Endothelial cell of umbilical vein (primary cell): ENCODE measurements around the gene MFN1. TPM values are rescaled to one million over a fixed set of nuclear protein-coding genes. Genes with fewer than 3 reads are reported as not detected.

ENCODE experiments used
- BruUV-seq: library from RNA; stranded (reverse); fragments of 400-500 nt; replicated peaks from 2 replicates; lab custom pipeline; 2021; lab: Mats Ljungman, UMichigan
- CTCF ChIA-PET: fragments of 300-600, 350-600 bp; sonication (Branson Sonifier 250); formaldehyde crosslinking; loops from one replicate; lab custom pipeline; 2021; ENCODE audit warnings: antibody characterized with exemption, inconsistent platforms; lab: Charles Lee
- POLR2A ChIA-PET: fragments of 300-600, 350-600 bp; sonication (Branson Sonifier 250); formaldehyde crosslinking; loops from one replicate; lab custom pipeline; 2021; ENCODE audit warnings: antibody characterized with exemption, inconsistent platforms; lab: Charles Lee
- DNase-seq: peaks from one replicate; pipeline ENCODE4 v3.0.0-alpha.2; 2011; ENCODE audit warnings: low read depth, low spot score
- FAIRE-seq: peaks from 2 replicates; lab custom pipeline; 2011; peaks lifted over from hg19 to GRCh38; lab: Jason Lieb, UNC
- H2AFZ ChIP-seq: 2 replicates; pipeline ENCODE4 v1.6.0; 2012; ENCODE audit warnings: low read depth, low read length, control low read depth, inconsistent platforms
- H3K27ac ChIP-seq: 2 replicates; pipeline ENCODE4 v1.5.1; 2011; ENCODE audit warnings: low read depth, mild to moderate bottlenecking, control low read depth, low read length, moderate library complexity; ENCODE audit not compliant: insufficient read depth
- H3K27me3 ChIP-seq, 2 experiments: 2 replicates each; pipeline versions ENCODE4 v1.6.0 to v1.6.1; 2011; ENCODE audit warnings: low read length in 2 of 2, mixed read lengths in 1 of 2; ENCODE audit not compliant: control insufficient read depth in 2 of 2, insufficient read depth in 2 of 2
- H3K36me3 ChIP-seq, 2 experiments: 2 replicates in 1 of 2; 3 replicates in 1 of 2; pipeline ENCODE4 v1.5.1; 2011; ENCODE audit warnings: low read length in 2 of 2, mild to moderate bottlenecking in 1 of 2, moderate library complexity in 1 of 2; ENCODE audit not compliant: control insufficient read depth in 2 of 2, insufficient read depth in 2 of 2; ENCODE audit errors: extremely low read depth in 1 of 2
- H3K4me1 ChIP-seq: 3 replicates; pipeline ENCODE4 v1.5.1; 2011; ENCODE audit warnings: mild to moderate bottlenecking, low read length; ENCODE audit not compliant: control insufficient read depth, insufficient read depth; ENCODE audit errors: extremely low read depth
- H3K4me2 ChIP-seq: 2 replicates; pipeline ENCODE4 v1.6.1; 2011; ENCODE audit warnings: low read length, control low read depth, mixed read lengths; ENCODE audit not compliant: insufficient read depth
- H3K4me3 ChIP-seq, 3 experiments: fragments of 200-600 bp in 1 of 3; sonication (generic), shearing (Covaris generic) in 1 of 3; replicated peaks in 1 of 3; 2 replicates each; pipeline ENCODE4 v1.5.1; 2011 to 2016; ENCODE audit warnings: control low read depth in 3 of 3, low read length in 3 of 3, mild to moderate bottlenecking in 2 of 3, inconsistent platforms in 1 of 3, low read depth in 1 of 3, moderate library complexity in 1 of 3; ENCODE audit not compliant: insufficient read depth in 1 of 3
- H3K79me2 ChIP-seq: 2 replicates; pipeline ENCODE4 v1.6.0; 2012; ENCODE audit warnings: low read length, inconsistent platforms; ENCODE audit not compliant: control insufficient read depth, insufficient read depth
- H3K9ac ChIP-seq: replicated peaks from 2 replicates; pipeline ENCODE3; 2011; ENCODE audit warnings: low read length, control low read depth; ENCODE audit not compliant: insufficient read depth; ENCODE audit errors: extremely low read depth
- H3K9me1 ChIP-seq: replicated peaks from 3 replicates; pipeline ENCODE4 v1.6.0; 2011; ENCODE audit warnings: mild to moderate bottlenecking, low read length; ENCODE audit not compliant: control insufficient read depth, insufficient read depth; ENCODE audit errors: extremely low read depth
- H3K9me3 ChIP-seq: replicated peaks from 2 replicates; pipeline ENCODE4 v1.5.1; 2012; ENCODE audit warnings: low read length, inconsistent platforms; ENCODE audit not compliant: control insufficient read depth, insufficient read depth
- H4K20me1 ChIP-seq: replicated peaks from 2 replicates; pipeline ENCODE3; 2011; ENCODE audit warnings: mild to moderate bottlenecking, low read length; ENCODE audit not compliant: control insufficient read depth, insufficient read depth; ENCODE audit errors: extremely low read depth
- EZH2 ChIP-seq: IDR thresholded peaks from 2 replicates; pipeline ENCODE4 v1.6.1; 2012; ENCODE audit warnings: borderline replicate concordance, low read depth, mild to moderate bottlenecking, moderate library complexity, low read length, inconsistent platforms; ENCODE audit not compliant: severe bottlenecking
- FOS ChIP-seq: IDR thresholded peaks from 2 replicates; pipeline ENCODE4 v1.6.1; 2011; ENCODE audit warnings: mild to moderate bottlenecking, low read length, moderate library complexity, borderline replicate concordance; ENCODE audit not compliant: insufficient read depth
- JUN ChIP-seq: IDR thresholded peaks from 2 replicates; pipeline ENCODE4 v1.6.1; 2011; ENCODE audit warnings: borderline replicate concordance, low read depth; ENCODE audit not compliant: insufficient read length, insufficient read depth
- MAX ChIP-seq: IDR thresholded peaks from 2 replicates; pipeline ENCODE4 v1.6.1; 2011; ENCODE audit not compliant: insufficient read depth, insufficient read length
- POLR2A ChIP-seq: IDR thresholded peaks from 2 replicates; pipeline ENCODE4 v1.6.1; 2012; ENCODE audit warnings: low read depth, mild to moderate bottlenecking, control low read depth, low read length
- POLR2AphosphoS5 ChIP-seq: IDR thresholded peaks from 2 replicates; pipeline ENCODE4 v1.6.1; 2012; ENCODE audit warnings: low read depth, mild to moderate bottlenecking, control low read depth, low read length, moderate library complexity; ENCODE audit not compliant: insufficient read depth
- dilution Hi-C: fragments of 300-500 bp; cut with MboI; formaldehyde crosslinking; loops from one replicate; pipeline ENCODE4 v1.15.0; 2019; ENCODE audit warnings: low sequenced_read_pairs; ENCODE audit not compliant: extremely low pct_ligation_motif_present
- intact Hi-C: fragments of 100-400 bp; cut with micrococcal nuclease; formaldehyde crosslinking; loops from one replicate; pipeline ENCODE4 v1.10.0; 2022
- polyA plus RNA-seq, 4 experiments: library from polyadenylated mRNA; depleted of rRNA in 3 of 4; stranded (reverse) in 3 of 4; unstranded in 1 of 4; fragments of >200 nt; gene quantifications; 2 replicates each; pipeline versions ENCODE4 v1.2.1 to v1.2.3, GENCODE V29; 2011 to 2012; ENCODE audit warnings: missing spikeins in 1 of 4
- total RNA-seq: library from RNA; stranded (reverse); gene quantifications from 2 replicates; pipeline ENCODE4 v1.2.3, GENCODE V29; 2021
- TF ChIP-seq, protein P1 (sequence below), 2 donors: IDR thresholded peaks; 1 replicate in 1 of 2; 2 replicates in 1 of 2; pipeline ENCODE4 v1.5.1; 2011; ENCODE audit warnings: low read length in 2 of 2, mild to moderate bottlenecking in 2 of 2, moderate library complexity in 2 of 2, control low read depth in 1 of 2, inconsistent platforms in 1 of 2, low read depth in 1 of 2; ENCODE audit not compliant: insufficient read depth in 1 of 2; ENCODE audit errors: extremely low read depth in 1 of 2

MFN1 gene
- total and polyA plus RNA-seq, 2 donors (not counting 3 experiments of a cell fraction or from before 2014, with no cell fraction given): 11.6 to 42.9 TPM

- Histone ChIP-seq H3K4me2 (no peak overlapping the region), H3K9ac (no peak overlapping the region), H3K4me3 (no peak overlapping the region), H3K4me1 (no peaks in the 10 kb centered on the region), H2AFZ (no peak overlapping the region), H3K36me3 (no peaks in the 10 kb centered on the region), H3K9me3 (no peaks in the 10 kb centered on the region), H3K27me3 (peaks cover 0 to 10% of the 10 kb centered on the region in 2 experiments), H4K20me1 (no peaks in the 10 kb centered on the region), H3K9me1 (no peaks in the 10 kb centered on the region), H3K27ac (no peak overlapping the region), H3K79me2 (no peaks in the 10 kb centered on the region)
- BruUV-seq: no TSS peak
- FAIRE-seq (no peak), DNase-seq (peak; percentile 24)
- TF ChIP-seq EZH2 (no peak), JUN (no peak), POLR2A (no peak), MAX (no peak), POLR2AphosphoS5 (no peak), FOS (no peak)
- TF ChIP-seq, protein P1, sequence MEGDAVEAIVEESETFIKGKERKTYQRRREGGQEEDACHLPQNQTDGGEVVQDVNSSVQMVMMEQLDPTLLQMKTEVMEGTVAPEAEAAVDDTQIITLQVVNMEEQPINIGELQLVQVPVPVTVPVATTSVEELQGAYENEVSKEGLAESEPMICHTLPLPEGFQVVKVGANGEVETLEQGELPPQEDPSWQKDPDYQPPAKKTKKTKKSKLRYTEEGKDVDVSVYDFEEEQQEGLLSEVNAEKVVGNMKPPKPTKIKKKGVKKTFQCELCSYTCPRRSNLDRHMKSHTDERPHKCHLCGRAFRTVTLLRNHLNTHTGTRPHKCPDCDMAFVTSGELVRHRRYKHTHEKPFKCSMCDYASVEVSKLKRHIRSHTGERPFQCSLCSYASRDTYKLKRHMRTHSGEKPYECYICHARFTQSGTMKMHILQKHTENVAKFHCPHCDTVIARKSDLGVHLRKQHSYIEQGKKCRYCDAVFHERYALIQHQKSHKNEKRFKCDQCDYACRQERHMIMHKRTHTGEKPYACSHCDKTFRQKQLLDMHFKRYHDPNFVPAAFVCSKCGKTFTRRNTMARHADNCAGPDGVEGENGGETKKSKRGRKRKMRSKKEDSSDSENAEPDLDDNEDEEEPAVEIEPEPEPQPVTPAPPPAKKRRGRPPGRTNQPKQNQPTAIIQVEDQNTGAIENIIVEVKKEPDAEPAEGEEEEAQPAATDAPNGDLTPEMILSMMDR (IDR thresholded peaks at IDR 0.05; ENCODE audit: extremely low read depth in 1 of 2, insufficient read depth in 1 of 2, low read depth in 1 of 2, low read length in 2 of 2): no peak
- ChIA-PET CTCF (interaction anchor here (0.8 to 1.3 kb wide), 2 partner anchors 12 to 282 kb away, joined by 3 read pairs; no protein-coding TSS in a partner anchor), POLR2A (no interaction called here)
- intact Hi-C loops (no loop called here), dilution Hi-C loops (no loop called here)
These were observed 49.4 kb upstream of the MFN1 start for GRCh38 chr3:179297971-179298725.
